SU-DHL-6 (cell line): ENCODE measurements around the gene LRTM2.

Source experiments
- H2AFZ ChIP-seq: fragments of 200-600 bp; sonication (generic); 2 replicates; pipeline ENCODE4 v1.6.1; 2014; ENCODE audit warnings: low read depth, mild to moderate bottlenecking, moderate library complexity, mixed read lengths, antibody characterized with exemption, low read length; ENCODE audit not compliant: severe bottlenecking
- H3F3A ChIP-seq: fragments of 200-600 bp; shearing (Covaris generic); 2 replicates; pipeline ENCODE4 v1.6.0; 2016; ENCODE audit warnings: antibody characterized with exemption, mild to moderate bottlenecking; ENCODE audit not compliant: insufficient read depth
- H3K27ac ChIP-seq: fragments of 200-600 bp; sonication (generic); 2 replicates; pipeline ENCODE4 v1.5.1; 2016; ENCODE audit warnings: low read depth, mild to moderate bottlenecking, low read length, moderate library complexity, mixed read lengths
- H3K27me3 ChIP-seq: fragments of 200-600 bp; sonication (generic), shearing (Covaris generic); 2 replicates; pipeline ENCODE4 v1.6.0; 2014; ENCODE audit warnings: mild to moderate bottlenecking, low read length
- H3K36me3 ChIP-seq: fragments of 200-600 bp; sonication (generic); 2 replicates; pipeline ENCODE4 v1.6.1; 2014; ENCODE audit warnings: mild to moderate bottlenecking, low read length, mixed read lengths
- H3K4me2 ChIP-seq: fragments of 300-600, 200-600 bp; shearing (Covaris generic), sonication (generic); 2 replicates; pipeline ENCODE4 v1.6.0; 2014; ENCODE audit warnings: low read length, low read depth, mild to moderate bottlenecking; ENCODE audit not compliant: poor library complexity, severe bottlenecking
- H3K4me3 ChIP-seq: fragments of 200-600 bp; sonication (generic); 2 replicates; pipeline ENCODE4 v1.5.1; 2014; ENCODE audit warnings: antibody characterized with exemption, low read length, mild to moderate bottlenecking, mixed read lengths; ENCODE audit not compliant: insufficient read depth, poor library complexity, severe bottlenecking
- H3K79me2 ChIP-seq: fragments of 200-600 bp; sonication (generic); 2 replicates; pipeline ENCODE4 v1.6.1; 2014; ENCODE audit warnings: mild to moderate bottlenecking, low read length, moderate library complexity; ENCODE audit not compliant: insufficient read depth
- H3K9ac ChIP-seq: fragments of 200-600 bp; sonication (generic); 2 replicates; pipeline ENCODE4 v1.7.0; 2014; ENCODE audit warnings: mild to moderate bottlenecking, low read length
- H3K9me2 ChIP-seq: fragments of 200-600 bp; sonication (generic); replicated peaks from 2 replicates; pipeline ENCODE4 v1.6.1; 2014; ENCODE audit warnings: low read length; ENCODE audit not compliant: insufficient read depth
- H3K9me3 ChIP-seq: fragments of 200-600 bp; sonication (generic); 2 replicates; pipeline ENCODE4 v1.6.1; 2014; ENCODE audit warnings: low read length, mixed read lengths; ENCODE audit not compliant: insufficient read depth
- H4K20me1 ChIP-seq: fragments of 200-600 bp; sonication (generic); 2 replicates; pipeline ENCODE4 v1.6.1; 2014; ENCODE audit warnings: low read depth, mild to moderate bottlenecking, antibody characterized with exemption, low read length, moderate library complexity, mixed read lengths
- CTCF ChIP-seq: fragments of 200-600 bp; sonication (generic); IDR thresholded peaks from one replicate; pipeline ENCODE4 v1.5.1; 2017; ENCODE audit warnings: antibody characterized with exemption, mild to moderate bottlenecking, low read length, moderate library complexity; ENCODE audit not compliant: insufficient read depth, poor library complexity, severe bottlenecking
- EZH2phosphoT487 ChIP-seq: fragments of 200-600 bp; sonication (generic), shearing (Covaris generic); conservative IDR thresholded peaks from 2 replicates; pipeline ENCODE4 v1.6.1; 2018; ENCODE audit warnings: mild to moderate bottlenecking, antibody characterized with exemption, low read length, moderate library complexity, mixed read lengths

LRTM2 gene

GRCh38 chr12:1857821-1858220, 37.5 kb downstream of the LRTM2 start:
- Histone ChIP-seq H3K27ac (no peak overlapping the region), H4K20me1 (no peaks in the 10 kb centered on the region), H3K9ac (no peak overlapping the region), H3K36me3 (no peaks in the 10 kb centered on the region), H3K4me2 (no peak overlapping the region), H2AFZ (no peak overlapping the region), H3K9me3 (no peaks in the 10 kb centered on the region), H3K79me2 (no peaks in the 10 kb centered on the region), H3K27me3 (no peaks in the 10 kb centered on the region), H3K4me3 (no peak overlapping the region), H3K9me2 (no peaks in the 10 kb centered on the region), H3F3A (no peaks in the 10 kb centered on the region)
- TF ChIP-seq EZH2phosphoT487 (no peak), CTCF (no peak)

DNA sequence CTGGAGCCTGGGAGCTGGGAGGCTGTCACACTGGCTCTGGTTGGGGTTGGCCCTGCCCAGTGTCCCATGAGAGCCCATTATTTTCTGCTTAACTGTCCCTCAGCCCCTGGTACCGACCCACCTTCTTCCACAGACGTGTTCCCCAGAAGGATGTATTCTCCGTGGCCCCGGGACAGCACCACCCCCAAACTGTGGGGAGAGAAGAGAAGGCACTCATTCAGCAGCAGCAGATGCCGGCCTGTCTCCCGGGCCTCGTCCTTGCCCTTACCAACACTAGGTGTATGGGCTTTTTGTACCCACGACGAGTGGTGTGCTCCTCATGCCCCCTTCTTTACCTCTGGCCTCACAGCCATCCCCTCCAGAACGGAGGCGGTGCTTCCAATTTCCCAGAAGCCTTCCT, 38.1 kb downstream of the LRTM2 start:
- Histone ChIP-seq H3K9ac (no peak overlapping the region), H3K9me3 (no peaks in the 10 kb centered on the region), H3K9me2 (no peaks in the 10 kb centered on the region), H3K27me3 (no peaks in the 10 kb centered on the region), H3K27ac (no peak overlapping the region), H3F3A (no peaks in the 10 kb centered on the region), H3K4me2 (no peak overlapping the region), H3K79me2 (no peaks in the 10 kb centered on the region), H4K20me1 (no peaks in the 10 kb centered on the region), H3K36me3 (no peaks in the 10 kb centered on the region), H3K4me3 (no peak overlapping the region), H2AFZ (no peak overlapping the region)
- TF ChIP-seq CTCF (no peak), EZH2phosphoT487 (no peak)

GRCh38 chr12:1859643-1860042, 39.3 kb downstream of the LRTM2 start:
- Histone ChIP-seq H3K4me2 (no peak overlapping the region), H2AFZ (no peak overlapping the region), H3K9me3 (no peaks in the 10 kb centered on the region), H3K27me3 (no peaks in the 10 kb centered on the region), H3F3A (no peaks in the 10 kb centered on the region), H3K36me3 (no peaks in the 10 kb centered on the region), H3K4me3 (no peak overlapping the region), H4K20me1 (no peaks in the 10 kb centered on the region), H3K9ac (no peak overlapping the region), H3K9me2 (no peaks in the 10 kb centered on the region), H3K27ac (no peak overlapping the region), H3K79me2 (no peaks in the 10 kb centered on the region)
- TF ChIP-seq EZH2phosphoT487 (no peak), CTCF (no peak)

GRCh38 chr12:1862973-1863372, 42.6 kb downstream of the LRTM2 start:
- Histone ChIP-seq H2AFZ (no peak overlapping the region), H3F3A (no peaks in the 10 kb centered on the region), H3K36me3 (no peaks in the 10 kb centered on the region), H3K9ac (no peak overlapping the region), H3K4me3 (no peak overlapping the region), H3K9me3 (no peaks in the 10 kb centered on the region), H3K27ac (no peak overlapping the region), H4K20me1 (no peaks in the 10 kb centered on the region), H3K27me3 (no peaks in the 10 kb centered on the region), H3K4me2 (no peak overlapping the region), H3K79me2 (no peaks in the 10 kb centered on the region), H3K9me2 (no peaks in the 10 kb centered on the region)
- TF ChIP-seq EZH2phosphoT487 (no peak), CTCF (no peak)
